ENCODE data around the gene ZNF892. TPM values are rescaled to one million over a fixed set of nuclear protein-coding genes. Genes with fewer than 3 reads are reported as not detected.
"Not testable (repeated sequence)": the region's sequence is repeated elsewhere in the genome, so short reads cannot be mapped to it uniquely, and the experiment has no call there.

The ZNF892 gene
- total and polyA plus RNA-seq, 12 donors, result 0.32 to 4.3 (median 2.2) TPM; not detected in 1

- DNase-seq, result no peak
- H3K27ac ChIP-seq, result no peak overlapping the region
- intact Hi-C loops (cut with DNase I), result no loop called here
- H3K27me3 ChIP-seq, result no peaks in the 10 kb centered on the region
- no peak overlapping the region for H3K4me3 ChIP-seq
- peaks cover 0 to 8% (median 0%) of the 10 kb centered on the region in 3 donors for H3K9me3 ChIP-seq (replicated peaks in 1 of 3)
- TF ChIP-seq POLR2A (IDR thresholded peaks at IDR 0.05), result no peak
- no peaks in the 10 kb centered on the region for H3K36me3 ChIP-seq (replicated peaks in 1 of 2)
- H3K4me1 ChIP-seq (replicated peaks in 1 of 2), result no peaks in the 10 kb centered on the region
- WGBS, 4 donors, result 88 to 96% (median 92%) methylated on average over 5 of the region's 5 CpGs
Observed at GRCh38 chr2:95240091-95240490, 32.8 kb downstream of the ZNF892 start.

GRCh38 chr2:95240556-95240955 is 33.2 kb downstream of the ZNF892 start:
- TF ChIP-seq POLR2A (IDR thresholded peaks at IDR 0.05) (no peak), CTCF (IDR thresholded peaks at IDR 0.05) (no peak)
- intact Hi-C loops (cut with DNase I), result no loop called here
- 91 to 100% (median 96%) methylated on average over 1 to 5 of the region's 5 CpGs for WGBS, 4 donors

GRCh38 chr2:95242084-95242483 is 34.8 kb downstream of the ZNF892 start:
- H3K4me3 ChIP-seq; H3K36me3 ChIP-seq (replicated peaks in 1 of 2); H3K27me3 ChIP-seq; H3K4me1 ChIP-seq (replicated peaks in 1 of 2); H3K27ac ChIP-seq; intact Hi-C loops (cut with DNase I); DNase-seq; H3K9me3 ChIP-seq (replicated peaks in 1 of 3): not testable (repeated sequence)
- WGBS, 4 donors, result 85 to 91% (median 87%) methylated on average over 1 of the region's 1 CpG

More at GRCh38 chr2:95240556-95240955, 33.2 kb downstream of the ZNF892 start:
- H3K9me3 ChIP-seq (replicated peaks in 1 of 3), result peaks cover 0 to 8% (median 0%) of the 10 kb centered on the region in 3 donors
- H3K4me1 ChIP-seq (replicated peaks in 1 of 2), result no peaks in the 10 kb centered on the region
- no peak for DNase-seq
- no peak overlapping the region for H3K27ac ChIP-seq
- no peaks in the 10 kb centered on the region for H3K36me3 ChIP-seq (replicated peaks in 1 of 2)
- H3K4me3 ChIP-seq, result no peak overlapping the region
- no peaks in the 10 kb centered on the region for H3K27me3 ChIP-seq

Other genes with a start within 250 kb of the ZNF892 start
- under 1 TPM in 5 of 9 donors, not detected in 4; 0.32 to 0.69 (median 0.41) TPM for gene MAL, start 181.8 kb upstream of the ZNF892 start, total RNA-seq
- gene MAL, start 181.8 kb upstream of the ZNF892 start, polyA plus RNA-seq, result 1 to 10 TPM; 1.1 to 4.5 (median 1.2) TPM
- gene MRPS5, start 85.7 kb upstream of the ZNF892 start, total RNA-seq, result 10 to 100 TPM; 41.0 to 99.0 (median 51.0) TPM
- gene MRPS5, start 85.7 kb upstream of the ZNF892 start, polyA plus RNA-seq, result 10 to 100 TPM; 72.0 to 96.7 (median 93.4) TPM
- gene ZNF514, start 47.7 kb upstream of the ZNF892 start, total RNA-seq, result 10 to 100 TPM in 6 of 9 donors, 1 to 10 TPM in 3; 4.6 to 22.6 (median 16.8) TPM
- 10 to 100 TPM in 2 of 3 donors, 1 to 10 TPM in 1; 8.3 to 26.1 (median 11.7) TPM for gene ZNF514, start 47.7 kb upstream of the ZNF892 start, polyA plus RNA-seq
- 1 to 10 TPM; 1.8 to 9.3 (median 6.7) TPM for gene ZNF2, start 41.7 kb upstream of the ZNF892 start, total RNA-seq
- gene ZNF2, start 41.7 kb upstream of the ZNF892 start, polyA plus RNA-seq, result 1 to 10 TPM; 2.1 to 5.8 (median 2.8) TPM
- 1 to 10 TPM in 2 of 9 donors, under 1 TPM in 5, not detected in 2; 0.21 to 4.5 (median 0.72) TPM for gene PROM2, start 66.9 kb downstream of the ZNF892 start, total RNA-seq
- gene PROM2, start 66.9 kb downstream of the ZNF892 start, polyA plus RNA-seq, result 1 to 10 TPM in 2 of 3 donors, under 1 TPM in 1; 0.07 to 1.7 (median 1.0) TPM
- 1 to 10 TPM in 7 of 9 donors, under 1 TPM in 2; 0.54 to 6.3 (median 1.6) TPM for gene KCNIP3, start 89.8 kb downstream of the ZNF892 start, total RNA-seq
- gene KCNIP3, start 89.8 kb downstream of the ZNF892 start, polyA plus RNA-seq, result 1 to 10 TPM in 2 of 3 donors, under 1 TPM in 1; 0.79 to 3.9 (median 3.2) TPM
- 10 to 100 TPM; 12.9 to 63.1 (median 28.8) TPM for gene FAHD2A, start 195.2 kb downstream of the ZNF892 start, total RNA-seq
- 10 to 100 TPM; 22.6 to 28.6 (median 28.1) TPM for gene FAHD2A, start 195.2 kb downstream of the ZNF892 start, polyA plus RNA-seq